SH-SY5Y (cell line): Measurements from ENCODE around the gene MYO18B.

Experiments
- GATA2 ChIP-seq: IDR thresholded peaks from 2 replicates; pipeline ENCODE4 v1.6.1; 2011; ENCODE audit warnings: mild to moderate bottlenecking, low read depth, low read length
- GATA3 ChIP-seq: IDR thresholded peaks from 2 replicates; pipeline ENCODE4 v1.6.1; 2011; ENCODE audit warnings: low read depth, mild to moderate bottlenecking, low read length, moderate library complexity

GRCh38 chr22:26045860-26046259 lies 303.9 kb downstream of the MYO18B start:
- TF ChIP-seq GATA2 (no peak), GATA3 (no peak)
